Cardiac muscle cell (in vitro differentiated cells and primary cell): ENCODE data around the gene OR3A2. TPM values are rescaled to one million over a fixed set of nuclear protein-coding genes. Genes with fewer than 3 reads are reported as not detected.
"Not testable (repeated sequence)": the region's sequence is repeated elsewhere in the genome, so short reads cannot be mapped to it uniquely, and the experiment has no call there.

Experiments used
- DNase-seq, 2 donors: peaks; one replicate each; pipeline versions ENCODE4 v3.0.0 to v3.0.0-alpha.2; 2010 to 2017; ENCODE audit warnings: low read depth in 1 of 2, low spot score in 1 of 2
- H3K27ac ChIP-seq: fragments of 200-600 bp; sonication (generic); 2 replicates; pipeline ENCODE4 v1.5.1; 2016
- H3K27me3 ChIP-seq: fragments of 200-600 bp; sonication (generic); 2 replicates; pipeline ENCODE4 v1.6.0; 2016; ENCODE audit warnings: control low read depth
- H3K36me3 ChIP-seq: fragments of 200-600 bp; sonication (generic); 2 replicates; pipeline ENCODE4 v1.5.1; 2016; ENCODE audit warnings: control low read depth
- H3K4me1 ChIP-seq: fragments of 200-600 bp; sonication (generic); 2 replicates; pipeline ENCODE4 v1.8.1; 2017; ENCODE audit warnings: low read depth, mild to moderate bottlenecking, mixed run types
- H3K4me3 ChIP-seq: fragments of 200-600 bp; sonication (generic); 2 replicates; pipeline ENCODE4 v1.5.1; 2016; ENCODE audit warnings: mild to moderate bottlenecking
- H3K9me3 ChIP-seq: fragments of 200-600 bp; sonication (generic); 2 replicates; pipeline ENCODE4 v1.5.1; 2017; ENCODE audit warnings: low read depth, mild to moderate bottlenecking, control low read depth
- CTCF ChIP-seq: IDR thresholded peaks from 2 replicates; pipeline ENCODE4 v1.5.1; 2012; ENCODE audit warnings: low read depth, mild to moderate bottlenecking, low read length
- polyA plus RNA-seq: library from polyadenylated mRNA; unstranded; fragments of >200 nt; fragmentation: Nextera tagmentation; extraction: Ambion mirVana; gene quantifications from 2 replicates; pipeline ENCODE4 v1.2.1, GENCODE V29; 2016
- total RNA-seq: library from RNA; depleted of rRNA; stranded (reverse); fragments of >200 nt; gene quantifications from 2 replicates; pipeline ENCODE4 v1.2.3, GENCODE V29; 2016

OR3A2 gene
- total and polyA plus RNA-seq, 2 experiments from 2014 or later = not detected

DNA sequence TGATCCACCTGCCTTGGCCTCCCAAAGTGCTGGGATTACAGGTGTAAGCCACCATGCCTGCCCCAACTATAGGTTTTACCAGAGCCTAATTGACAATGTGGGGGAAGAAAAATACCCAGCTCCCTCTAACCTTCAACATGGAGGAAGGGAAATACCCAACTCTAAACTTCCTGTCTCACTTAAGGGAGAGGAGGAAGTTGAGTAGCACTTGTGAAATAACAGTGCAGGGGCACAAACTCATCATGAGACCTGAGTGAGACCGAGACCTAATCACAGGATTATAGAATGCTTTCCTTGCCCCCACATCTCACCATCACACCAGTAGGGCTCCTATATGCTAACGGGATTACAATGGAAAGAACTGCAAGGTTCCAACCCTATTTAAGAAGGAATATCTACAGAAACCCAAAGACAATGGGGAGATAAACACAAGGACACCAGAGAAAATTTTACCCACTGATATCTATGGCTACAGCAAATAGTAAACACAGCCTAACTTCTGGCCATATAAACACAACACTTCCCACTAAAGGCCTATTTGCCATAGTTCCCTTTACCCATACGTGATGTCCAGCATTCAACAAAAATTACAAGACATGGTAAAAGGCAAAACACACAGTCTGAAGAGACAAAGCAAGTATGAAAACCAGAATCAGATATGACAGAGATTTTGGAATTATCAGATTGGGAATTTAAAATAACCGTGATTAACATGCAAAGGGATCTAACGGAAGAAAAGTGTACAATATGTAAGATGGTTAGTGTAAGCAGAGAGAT lies 114.8 kb downstream of the OR3A2 start:
- H3K9me3 ChIP-seq = no peaks in the 10 kb centered on the region
- no peak for DNase-seq
- no peak overlapping the region for H3K27ac ChIP-seq
- H3K27me3 ChIP-seq = no peaks in the 10 kb centered on the region
- TF ChIP-seq CTCF = no peak
- no peaks in the 10 kb centered on the region for H3K4me1 ChIP-seq
- H3K4me3 ChIP-seq = no peak overlapping the region
- H3K36me3 ChIP-seq = no peaks in the 10 kb centered on the region

- no peak for DNase-seq
- H3K27ac ChIP-seq = no peak overlapping the region
- H3K4me1 ChIP-seq = no peaks in the 10 kb centered on the region
- H3K36me3 ChIP-seq = no peaks in the 10 kb centered on the region
- no peak for TF ChIP-seq CTCF
- no peaks in the 10 kb centered on the region for H3K9me3 ChIP-seq
- no peaks in the 10 kb centered on the region for H3K27me3 ChIP-seq
- H3K4me3 ChIP-seq = no peak overlapping the region
These were observed 125.5 kb downstream of the OR3A2 start for GRCh38 chr17:3260600-3260999.

DNA sequence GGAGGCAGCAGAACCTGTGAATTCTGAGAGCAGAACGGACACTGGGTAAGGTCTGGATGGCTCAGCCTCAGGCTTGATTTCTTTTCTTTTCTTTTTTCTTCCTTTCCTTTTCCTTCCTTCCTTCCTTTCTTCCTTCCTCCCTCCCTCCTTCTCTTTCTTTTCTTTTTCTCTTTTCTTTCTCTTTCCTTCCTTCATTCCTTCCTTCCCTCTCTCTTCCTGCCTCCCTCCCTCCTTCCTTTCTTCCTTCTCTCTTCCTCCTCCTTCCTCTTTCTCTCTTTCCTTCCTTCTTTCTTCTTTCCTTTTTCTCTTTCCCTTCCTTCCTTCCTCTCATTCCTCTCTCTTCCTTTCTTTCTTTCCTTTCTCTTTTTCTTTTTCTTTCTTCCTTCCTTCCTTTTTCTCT lies 125.9 kb downstream of the OR3A2 start:
- no peak overlapping the region for H3K4me3 ChIP-seq
- DNase-seq = no peak
- TF ChIP-seq CTCF = no peak
- no peaks in the 10 kb centered on the region for H3K9me3 ChIP-seq
- H3K4me1 ChIP-seq = no peaks in the 10 kb centered on the region
- no peaks in the 10 kb centered on the region for H3K36me3 ChIP-seq
- H3K27ac ChIP-seq = no peak overlapping the region
- H3K27me3 ChIP-seq = no peaks in the 10 kb centered on the region

DNA sequence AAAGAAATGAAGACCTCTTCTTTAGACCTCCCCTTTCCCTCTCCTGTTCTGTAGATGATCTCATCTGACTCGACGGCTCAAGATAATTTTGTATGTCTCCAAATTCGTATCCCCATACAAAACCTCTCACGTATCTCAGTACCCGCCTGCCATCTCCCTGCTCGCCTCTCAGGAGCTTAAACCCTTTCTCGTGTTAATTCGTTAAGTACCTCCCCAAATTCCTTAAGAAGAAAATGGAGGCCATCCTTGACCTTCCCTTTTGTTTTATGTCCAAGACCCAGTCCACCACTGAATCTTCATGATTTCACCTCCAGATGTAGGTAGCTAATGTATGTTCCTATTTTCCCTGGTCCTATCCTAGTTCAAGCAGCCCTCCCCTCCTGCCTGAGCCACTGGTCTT lies 129.5 kb downstream of the OR3A2 start:
- no peak overlapping the region for H3K4me3 ChIP-seq
- no peak for TF ChIP-seq CTCF
- no peaks in the 10 kb centered on the region for H3K4me1 ChIP-seq
- H3K27ac ChIP-seq = no peak overlapping the region
- H3K36me3 ChIP-seq = no peaks in the 10 kb centered on the region
- no peak for DNase-seq
- no peaks in the 10 kb centered on the region for H3K9me3 ChIP-seq
- H3K27me3 ChIP-seq = no peaks in the 10 kb centered on the region

DNA sequence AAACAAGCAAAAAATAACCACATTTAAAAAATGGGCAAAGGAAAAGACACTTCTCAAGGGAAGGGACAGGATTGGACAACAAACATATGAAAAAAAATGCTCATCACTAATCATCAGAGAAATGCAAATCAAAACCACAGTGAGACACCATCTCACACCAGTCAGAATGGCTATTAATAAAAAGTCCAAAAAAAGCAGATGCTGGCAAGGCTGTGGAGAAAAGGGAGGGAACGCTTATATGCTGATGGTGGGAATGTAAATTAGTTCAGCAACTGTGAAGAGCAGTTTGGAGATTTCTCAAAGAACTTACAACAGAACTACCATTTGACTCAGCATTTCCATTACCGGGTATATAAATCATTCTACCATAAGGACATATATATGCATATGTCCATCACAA lies 137.1 kb downstream of the OR3A2 start:
- H3K27me3 ChIP-seq, H3K4me3 ChIP-seq, H3K27ac ChIP-seq, DNase-seq, H3K36me3 ChIP-seq, H3K9me3 ChIP-seq, H3K4me1 ChIP-seq: not testable (repeated sequence)

DNA sequence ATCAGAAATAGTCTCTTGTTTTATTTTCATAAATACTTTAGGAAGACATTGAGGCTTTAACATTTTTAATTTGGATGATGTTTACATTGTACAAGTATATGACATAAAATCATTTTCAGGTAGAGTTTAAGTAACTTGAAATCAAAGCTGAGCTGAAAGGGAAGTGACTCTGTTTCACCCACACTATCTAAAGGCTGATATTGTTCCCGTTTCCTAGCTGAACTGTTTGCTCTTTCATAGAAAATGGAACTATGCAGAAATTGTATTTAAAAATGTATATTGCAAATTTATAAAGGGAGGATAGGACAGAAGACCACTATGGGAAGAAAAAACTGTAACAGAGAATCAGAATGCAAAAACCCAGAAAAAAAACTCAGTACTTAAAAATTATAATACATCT lies 141.3 kb downstream of the OR3A2 start:
- not testable (repeated sequence) for H3K36me3 ChIP-seq

GRCh38 chr17:3241044-3241443 lies 145.1 kb downstream of the OR3A2 start:
- DNase-seq, H3K4me3 ChIP-seq, H3K4me1 ChIP-seq, H3K36me3 ChIP-seq, H3K27ac ChIP-seq, H3K27me3 ChIP-seq, H3K9me3 ChIP-seq: not testable (repeated sequence)

More for the DNA sequence above, 141.3 kb downstream of the OR3A2 start:
- not testable (repeated sequence) for H3K9me3 ChIP-seq, H3K4me1 ChIP-seq, DNase-seq, H3K4me3 ChIP-seq, H3K27ac ChIP-seq, H3K27me3 ChIP-seq

DNA sequence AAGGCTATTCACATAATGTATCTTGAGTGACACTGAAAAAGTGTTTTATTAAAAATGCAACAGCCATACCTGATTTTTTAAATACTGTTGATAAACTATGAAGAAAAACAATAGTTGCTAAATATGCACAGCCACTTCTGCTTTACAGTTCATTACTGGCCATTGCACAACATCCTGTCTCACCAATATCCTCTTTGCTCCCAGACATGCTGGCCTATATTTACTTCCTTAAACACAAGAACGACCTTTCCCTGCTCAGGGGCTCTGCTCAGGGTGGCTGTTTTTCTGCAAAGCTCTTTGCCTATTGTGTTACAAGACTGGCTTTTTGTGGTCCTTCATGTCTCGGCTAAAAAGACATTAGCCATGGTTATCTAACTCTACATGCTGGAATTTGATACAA lies 147.4 kb downstream of the OR3A2 start:
- H3K4me1 ChIP-seq = not testable (repeated sequence)

GRCh38 chr17:3232300-3232699 lies 153.8 kb downstream of the OR3A2 start:
- not testable (repeated sequence) for H3K36me3 ChIP-seq, H3K9me3 ChIP-seq, H3K27ac ChIP-seq, H3K27me3 ChIP-seq, H3K4me1 ChIP-seq, H3K4me3 ChIP-seq, DNase-seq

More for the DNA sequence above, 147.4 kb downstream of the OR3A2 start:
- not testable (repeated sequence) for H3K27ac ChIP-seq, H3K4me3 ChIP-seq, DNase-seq, H3K27me3 ChIP-seq, H3K9me3 ChIP-seq, H3K36me3 ChIP-seq
